H1 (cell line): Measurements from ENCODE around the gene PSMB11. TPM values are rescaled to one million over a fixed set of nuclear protein-coding genes. Genes with fewer than 3 reads are reported as not detected.

Experiments used
- ASH2L ChIP-seq: fragments of 200-600, 300-600 bp; sonication (generic); IDR thresholded peaks from one replicate; pipeline ENCODE4 v1.7.1; 2017; ENCODE audit warnings: low read length
- CBX8 ChIP-seq: fragments of 300-800, 300-1000 bp; sonication (generic); IDR thresholded peaks from 2 replicates; pipeline ENCODE4 v1.7.1; 2016; ENCODE audit warnings: low read depth, low read length, borderline replicate concordance
- HDAC6 ChIP-seq: IDR thresholded peaks from one replicate; pipeline ENCODE4 v1.7.1; 2012; ENCODE audit warnings: low read depth, mild to moderate bottlenecking, inconsistent platforms, low read length, moderate library complexity
- JUN ChIP-seq: IDR thresholded peaks from 2 replicates; pipeline ENCODE4 v1.6.1; 2011; ENCODE audit warnings: low read depth, mild to moderate bottlenecking, improper control_type of control experiment, low read length
- POLR2A ChIP-seq, 2 experiments: IDR thresholded peaks; 1 replicate in 1 of 2; 2 replicates in 1 of 2; pipeline ENCODE4 v1.6.1; 2011; ENCODE audit warnings: low read depth in 2 of 2, low read length in 2 of 2, mild to moderate bottlenecking in 2 of 2; ENCODE audit errors: control extremely low read depth in 1 of 2
- TEAD4 ChIP-seq: IDR thresholded peaks from 2 replicates; pipeline ENCODE4 v1.6.1; 2012; ENCODE audit warnings: low read depth, low read length, inconsistent platforms, mixed read lengths
- polyA plus RNA-seq, 7 experiments: library from polyadenylated mRNA; depleted of rRNA in 3 of 7; stranded (reverse) in 5 of 7; unstranded in 2 of 7; fragments of >200 nt in 5 of 7; fragments of 200-250 nt in 2 of 7; gene quantifications; 1 replicate in 5 of 7; 2 replicates in 1 of 7; 4 replicates in 1 of 7; pipeline versions ENCODE4 v1.2.1 to v1.2.3, GENCODE V29; 2011 to 2013; ENCODE audit warnings: missing spikeins in 2 of 7, mixed read lengths in 2 of 7
- total RNA-seq: library from RNA; stranded (reverse); fragmentation: NEBNext Ultra II Directional; extraction: Animal tissue kit (Norgen Biotek cat#: 25700); gene quantifications from 2 replicates; pipeline ENCODE4 v1.2.1, GENCODE V29; 2021
- TF ChIP-seq, protein P1 (sequence below): fragments of 300-600 bp; sonication (generic); IDR thresholded peaks from 2 replicates; pipeline ENCODE4 v1.7.1; 2012; ENCODE audit warnings: low read length, moderate library complexity, mild to moderate bottlenecking, inconsistent platforms; ENCODE audit not compliant: insufficient replicate concordance

The PSMB11 gene
- total and polyA plus RNA-seq, 2 of the 8 experiments (the other 6 are each of a cell fraction or from before 2014, with no cell fraction given) = not detected

DNA sequence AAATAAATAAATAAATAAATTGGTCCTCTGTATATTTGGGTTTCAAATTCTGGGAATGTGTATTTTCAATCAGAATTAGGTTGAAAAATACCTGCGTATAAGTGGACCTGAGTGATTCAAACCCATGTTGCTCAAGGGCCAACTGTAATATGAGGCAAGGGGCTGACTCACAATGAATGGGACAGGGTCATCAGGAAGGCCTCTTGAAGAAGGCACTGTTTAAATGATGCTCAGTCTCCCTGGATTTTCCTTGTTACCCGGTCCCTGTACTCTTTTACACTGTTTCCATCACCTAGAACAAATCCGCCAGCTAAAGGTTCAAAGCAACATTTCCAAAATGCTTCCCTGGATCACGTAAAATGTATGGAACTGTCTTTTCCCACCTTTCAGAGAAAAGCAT, 11.1 kb upstream of the PSMB11 start (continued):
- TF ChIP-seq, protein P1, sequence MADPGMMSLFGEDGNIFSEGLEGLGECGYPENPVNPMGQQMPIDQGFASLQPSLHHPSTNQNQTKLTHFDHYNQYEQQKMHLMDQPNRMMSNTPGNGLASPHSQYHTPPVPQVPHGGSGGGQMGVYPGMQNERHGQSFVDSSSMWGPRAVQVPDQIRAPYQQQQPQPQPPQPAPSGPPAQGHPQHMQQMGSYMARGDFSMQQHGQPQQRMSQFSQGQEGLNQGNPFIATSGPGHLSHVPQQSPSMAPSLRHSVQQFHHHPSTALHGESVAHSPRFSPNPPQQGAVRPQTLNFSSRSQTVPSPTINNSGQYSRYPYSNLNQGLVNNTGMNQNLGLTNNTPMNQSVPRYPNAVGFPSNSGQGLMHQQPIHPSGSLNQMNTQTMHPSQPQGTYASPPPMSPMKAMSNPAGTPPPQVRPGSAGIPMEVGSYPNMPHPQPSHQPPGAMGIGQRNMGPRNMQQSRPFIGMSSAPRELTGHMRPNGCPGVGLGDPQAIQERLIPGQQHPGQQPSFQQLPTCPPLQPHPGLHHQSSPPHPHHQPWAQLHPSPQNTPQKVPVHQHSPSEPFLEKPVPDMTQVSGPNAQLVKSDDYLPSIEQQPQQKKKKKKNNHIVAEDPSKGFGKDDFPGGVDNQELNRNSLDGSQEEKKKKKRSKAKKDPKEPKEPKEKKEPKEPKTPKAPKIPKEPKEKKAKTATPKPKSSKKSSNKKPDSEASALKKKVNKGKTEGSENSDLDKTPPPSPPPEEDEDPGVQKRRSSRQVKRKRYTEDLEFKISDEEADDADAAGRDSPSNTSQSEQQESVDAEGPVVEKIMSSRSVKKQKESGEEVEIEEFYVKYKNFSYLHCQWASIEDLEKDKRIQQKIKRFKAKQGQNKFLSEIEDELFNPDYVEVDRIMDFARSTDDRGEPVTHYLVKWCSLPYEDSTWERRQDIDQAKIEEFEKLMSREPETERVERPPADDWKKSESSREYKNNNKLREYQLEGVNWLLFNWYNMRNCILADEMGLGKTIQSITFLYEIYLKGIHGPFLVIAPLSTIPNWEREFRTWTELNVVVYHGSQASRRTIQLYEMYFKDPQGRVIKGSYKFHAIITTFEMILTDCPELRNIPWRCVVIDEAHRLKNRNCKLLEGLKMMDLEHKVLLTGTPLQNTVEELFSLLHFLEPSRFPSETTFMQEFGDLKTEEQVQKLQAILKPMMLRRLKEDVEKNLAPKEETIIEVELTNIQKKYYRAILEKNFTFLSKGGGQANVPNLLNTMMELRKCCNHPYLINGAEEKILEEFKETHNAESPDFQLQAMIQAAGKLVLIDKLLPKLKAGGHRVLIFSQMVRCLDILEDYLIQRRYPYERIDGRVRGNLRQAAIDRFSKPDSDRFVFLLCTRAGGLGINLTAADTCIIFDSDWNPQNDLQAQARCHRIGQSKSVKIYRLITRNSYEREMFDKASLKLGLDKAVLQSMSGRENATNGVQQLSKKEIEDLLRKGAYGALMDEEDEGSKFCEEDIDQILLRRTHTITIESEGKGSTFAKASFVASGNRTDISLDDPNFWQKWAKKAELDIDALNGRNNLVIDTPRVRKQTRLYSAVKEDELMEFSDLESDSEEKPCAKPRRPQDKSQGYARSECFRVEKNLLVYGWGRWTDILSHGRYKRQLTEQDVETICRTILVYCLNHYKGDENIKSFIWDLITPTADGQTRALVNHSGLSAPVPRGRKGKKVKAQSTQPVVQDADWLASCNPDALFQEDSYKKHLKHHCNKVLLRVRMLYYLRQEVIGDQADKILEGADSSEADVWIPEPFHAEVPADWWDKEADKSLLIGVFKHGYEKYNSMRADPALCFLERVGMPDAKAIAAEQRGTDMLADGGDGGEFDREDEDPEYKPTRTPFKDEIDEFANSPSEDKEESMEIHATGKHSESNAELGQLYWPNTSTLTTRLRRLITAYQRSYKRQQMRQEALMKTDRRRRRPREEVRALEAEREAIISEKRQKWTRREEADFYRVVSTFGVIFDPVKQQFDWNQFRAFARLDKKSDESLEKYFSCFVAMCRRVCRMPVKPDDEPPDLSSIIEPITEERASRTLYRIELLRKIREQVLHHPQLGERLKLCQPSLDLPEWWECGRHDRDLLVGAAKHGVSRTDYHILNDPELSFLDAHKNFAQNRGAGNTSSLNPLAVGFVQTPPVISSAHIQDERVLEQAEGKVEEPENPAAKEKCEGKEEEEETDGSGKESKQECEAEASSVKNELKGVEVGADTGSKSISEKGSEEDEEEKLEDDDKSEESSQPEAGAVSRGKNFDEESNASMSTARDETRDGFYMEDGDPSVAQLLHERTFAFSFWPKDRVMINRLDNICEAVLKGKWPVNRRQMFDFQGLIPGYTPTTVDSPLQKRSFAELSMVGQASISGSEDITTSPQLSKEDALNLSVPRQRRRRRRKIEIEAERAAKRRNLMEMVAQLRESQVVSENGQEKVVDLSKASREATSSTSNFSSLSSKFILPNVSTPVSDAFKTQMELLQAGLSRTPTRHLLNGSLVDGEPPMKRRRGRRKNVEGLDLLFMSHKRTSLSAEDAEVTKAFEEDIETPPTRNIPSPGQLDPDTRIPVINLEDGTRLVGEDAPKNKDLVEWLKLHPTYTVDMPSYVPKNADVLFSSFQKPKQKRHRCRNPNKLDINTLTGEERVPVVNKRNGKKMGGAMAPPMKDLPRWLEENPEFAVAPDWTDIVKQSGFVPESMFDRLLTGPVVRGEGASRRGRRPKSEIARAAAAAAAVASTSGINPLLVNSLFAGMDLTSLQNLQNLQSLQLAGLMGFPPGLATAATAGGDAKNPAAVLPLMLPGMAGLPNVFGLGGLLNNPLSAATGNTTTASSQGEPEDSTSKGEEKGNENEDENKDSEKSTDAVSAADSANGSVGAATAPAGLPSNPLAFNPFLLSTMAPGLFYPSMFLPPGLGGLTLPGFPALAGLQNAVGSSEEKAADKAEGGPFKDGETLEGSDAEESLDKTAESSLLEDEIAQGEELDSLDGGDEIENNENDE = no peak
- TF ChIP-seq HDAC6 (no peak), POLR2A (IDR thresholded peaks at IDR 0.05; ENCODE audit: control extremely low read depth in 1 of 2, low read depth in 2 of 2, low read length in 2 of 2) (no peak), CBX8 (no peak), ASH2L (no peak), TEAD4 (no peak), JUN (no peak)
